ENCODE results near the gene DMAC1. TPM values are rescaled to one million over a fixed set of nuclear protein-coding genes. Genes with fewer than 3 reads are reported as not detected.

Gene DMAC1
- total RNA-seq, 1 donor from 2014 or later: 25.8 TPM

- DNase-seq (ENCODE audit: low spot score): no peak
- no peak for ATAC-seq
These were observed 15.9 kb downstream of the DMAC1 start for GRCh38 chr9:7783635-7784063.

DNA sequence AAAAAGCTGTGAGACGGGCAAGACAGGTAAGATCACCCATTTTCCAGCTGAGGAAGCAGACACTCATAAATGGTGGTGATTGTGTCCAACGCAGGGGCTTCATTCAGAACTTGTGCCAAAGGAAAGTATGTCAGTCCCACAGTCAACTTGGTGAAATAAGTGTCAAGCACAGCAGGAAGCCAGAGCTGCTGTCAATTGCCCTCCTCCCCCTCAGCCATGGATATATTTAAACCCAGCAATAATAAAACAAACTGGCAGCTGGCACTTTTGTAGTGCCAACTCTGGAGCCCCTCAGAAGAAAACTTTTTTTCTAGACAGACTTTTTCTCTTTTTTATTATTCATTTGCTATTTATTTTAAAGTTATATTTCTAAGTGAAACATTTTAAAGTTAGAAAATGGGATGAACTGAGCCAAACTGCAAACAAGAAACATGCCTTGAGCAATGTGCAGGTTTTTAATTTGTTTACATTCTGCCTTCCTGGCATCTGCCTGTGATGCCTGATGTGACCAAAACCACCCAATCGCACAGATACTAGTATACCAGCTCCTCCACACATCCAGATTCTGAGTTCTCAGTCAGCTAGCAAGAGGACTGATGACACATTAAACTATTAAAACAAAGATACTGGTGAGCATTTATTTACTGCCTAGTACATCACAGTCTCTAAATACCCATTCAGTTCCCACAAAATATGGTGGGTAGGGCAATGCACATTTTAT lies 17.0 kb downstream of the DMAC1 start:
- ATAC-seq (no peak), DNase-seq (ENCODE audit: low spot score) (no peak)

GRCh38 chr9:7780261-7780988 lies 19.2 kb downstream of the DMAC1 start:
- DNase-seq (ENCODE audit: low spot score) (no peak), ATAC-seq (no peak)

DNA sequence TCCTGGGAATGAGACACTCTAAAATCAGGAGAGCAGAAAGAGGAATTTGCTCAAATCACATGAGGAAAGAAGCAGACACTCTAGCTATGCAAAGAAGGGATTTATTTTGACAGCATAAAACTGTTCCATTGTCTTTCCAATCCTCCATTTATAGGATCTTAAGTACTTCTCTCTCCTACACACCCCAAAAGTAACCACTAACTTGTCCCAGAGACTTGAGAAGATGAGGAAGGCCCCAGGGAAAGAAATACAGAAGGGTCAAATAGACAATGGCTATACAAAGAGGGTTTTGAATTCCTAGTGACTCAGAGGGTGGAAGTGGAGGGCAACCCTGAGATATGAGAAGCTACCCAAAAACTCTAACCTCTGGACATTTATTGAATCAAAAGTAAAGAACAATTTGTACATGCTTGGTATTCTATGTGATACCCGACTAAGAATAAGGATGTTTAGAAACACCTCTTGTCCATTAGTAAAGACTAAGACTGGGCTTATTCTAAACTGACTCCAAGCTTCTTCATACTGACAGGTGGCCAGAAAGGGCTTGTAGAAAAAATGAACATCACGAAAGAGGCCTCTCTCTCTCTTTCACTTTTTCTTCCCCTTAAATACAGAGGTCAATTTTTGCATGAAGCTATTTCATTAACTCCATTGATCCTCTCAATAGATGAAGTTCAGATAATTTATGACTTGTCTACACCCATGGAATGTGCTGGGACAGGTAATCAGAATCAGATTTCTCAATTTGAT lies 20.6 kb downstream of the DMAC1 start:
- no peak for DNase-seq (ENCODE audit: low spot score)
- no peak for ATAC-seq

- DNase-seq (ENCODE audit: low spot score): no peak
These were observed 21.8 kb downstream of the DMAC1 start for GRCh38 chr9:7777771-7778170.

GRCh38 chr9:7770111-7770510 lies 29.5 kb downstream of the DMAC1 start:
- DNase-seq (ENCODE audit: low spot score): no peak
- ATAC-seq: no peak

More at GRCh38 chr9:7777771-7778170, 21.8 kb downstream of the DMAC1 start:
- ATAC-seq: no peak

GRCh38 chr9:7762600-7762999 lies 37.0 kb downstream of the DMAC1 start:
- DNase-seq (ENCODE audit: low spot score): no peak
- ATAC-seq: no peak

DNA sequence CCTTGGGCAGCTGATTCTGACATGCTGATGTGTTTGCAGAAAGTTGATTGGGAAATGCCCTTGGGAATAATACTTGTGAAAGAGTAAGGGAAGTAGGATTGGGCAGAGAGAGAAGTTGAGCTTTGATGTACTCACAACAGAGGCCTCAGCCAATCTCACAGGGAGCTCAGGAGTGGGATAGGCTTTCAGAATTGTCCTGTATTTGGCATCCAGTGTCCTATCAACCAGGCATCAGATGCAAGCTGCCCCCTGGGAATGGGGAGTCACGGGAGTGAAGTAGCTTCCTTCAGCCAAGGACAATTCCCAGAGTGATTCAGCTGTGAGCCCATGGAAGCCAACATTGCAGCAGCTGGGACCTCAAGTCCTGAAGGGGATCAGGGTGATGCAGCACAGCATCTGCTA lies 39.6 kb downstream of the DMAC1 start:
- ATAC-seq (no peak), DNase-seq (ENCODE audit: low spot score) (no peak)

GRCh38 chr9:7756088-7756487 lies 43.5 kb downstream of the DMAC1 start:
- DNase-seq (ENCODE audit: low spot score) (no peak), ATAC-seq (no peak)

- DNase-seq (ENCODE audit: low spot score): no peak
- no peak for ATAC-seq
These were observed 47.1 kb downstream of the DMAC1 start for GRCh38 chr9:7752481-7752880.

All from left lobe of liver (tissue), 2 donors.